SU-DHL-6 (cell line): ENCODE data around the gene NHLRC3.

Experiments used
- EZH2phosphoT487 ChIP-seq: fragments of 200-600 bp; sonication (generic), shearing (Covaris generic); conservative IDR thresholded peaks from 2 replicates; pipeline ENCODE4 v1.6.1; 2018; ENCODE audit warnings: mild to moderate bottlenecking, antibody characterized with exemption, low read length, moderate library complexity, mixed read lengths
- TF ChIP-seq, protein P1 (sequence below): fragments of 200-600 bp; sonication (generic); IDR thresholded peaks from one replicate; pipeline ENCODE4 v1.5.1; 2017; ENCODE audit warnings: antibody characterized with exemption, mild to moderate bottlenecking, low read length, moderate library complexity; ENCODE audit not compliant: insufficient read depth, poor library complexity, severe bottlenecking

DNA sequence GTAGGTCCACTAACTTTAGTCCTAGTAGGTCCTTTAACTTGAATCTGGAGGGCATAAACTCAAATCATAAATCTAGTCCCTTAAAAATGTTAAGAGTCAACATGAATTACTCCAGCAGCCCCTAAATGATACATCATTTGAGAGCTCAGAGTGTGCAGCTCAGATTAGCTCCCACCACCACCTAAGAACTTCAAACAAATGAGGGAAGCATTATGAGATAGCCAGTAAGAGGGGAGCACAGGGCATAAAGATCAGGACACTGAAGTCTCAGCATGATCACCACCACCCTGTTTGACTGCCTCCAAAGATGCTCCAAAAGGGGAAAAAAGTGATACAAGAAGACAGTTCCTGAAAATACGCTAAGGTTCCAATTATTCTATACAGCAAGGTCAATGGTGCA is 6.1 kb upstream of the NHLRC3 start:
- TF ChIP-seq, protein P1, sequence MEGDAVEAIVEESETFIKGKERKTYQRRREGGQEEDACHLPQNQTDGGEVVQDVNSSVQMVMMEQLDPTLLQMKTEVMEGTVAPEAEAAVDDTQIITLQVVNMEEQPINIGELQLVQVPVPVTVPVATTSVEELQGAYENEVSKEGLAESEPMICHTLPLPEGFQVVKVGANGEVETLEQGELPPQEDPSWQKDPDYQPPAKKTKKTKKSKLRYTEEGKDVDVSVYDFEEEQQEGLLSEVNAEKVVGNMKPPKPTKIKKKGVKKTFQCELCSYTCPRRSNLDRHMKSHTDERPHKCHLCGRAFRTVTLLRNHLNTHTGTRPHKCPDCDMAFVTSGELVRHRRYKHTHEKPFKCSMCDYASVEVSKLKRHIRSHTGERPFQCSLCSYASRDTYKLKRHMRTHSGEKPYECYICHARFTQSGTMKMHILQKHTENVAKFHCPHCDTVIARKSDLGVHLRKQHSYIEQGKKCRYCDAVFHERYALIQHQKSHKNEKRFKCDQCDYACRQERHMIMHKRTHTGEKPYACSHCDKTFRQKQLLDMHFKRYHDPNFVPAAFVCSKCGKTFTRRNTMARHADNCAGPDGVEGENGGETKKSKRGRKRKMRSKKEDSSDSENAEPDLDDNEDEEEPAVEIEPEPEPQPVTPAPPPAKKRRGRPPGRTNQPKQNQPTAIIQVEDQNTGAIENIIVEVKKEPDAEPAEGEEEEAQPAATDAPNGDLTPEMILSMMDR, result no peak
- TF ChIP-seq EZH2phosphoT487, result no peak
